Measurements from ENCODE around the gene TFR2. TPM values are rescaled to one million over a fixed set of nuclear protein-coding genes. Genes with fewer than 3 reads are reported as not detected.
A peak's percentile ranks its signal among the peaks of the same experiment; 100 is the strongest.

The TFR2 gene
- total and polyA plus RNA-seq, 2 donors (not counting 3 experiments of a cell fraction or from before 2014, with no cell fraction given) = 0.37 to 0.60 TPM

GRCh38 chr7:100585511-100586265 lies 55.7 kb downstream of the TFR2 start, which contains the start of gene LRCH4:
Gene LRCH4 (minus strand): TSS chr7:100586129. CDS start chr7:100586100, 29 bp downstream.
- peak within 1 kb of the TSS; percentile 86 to 95 (median 93) for H3K4me3 ChIP-seq (replicated peaks in 1 of 3; ENCODE audit: insufficient read depth in 1 of 3, low read depth in 1 of 3, low read length in 3 of 3)
- peaks cover 32% of the 10 kb centered on the region for H3K4me1 ChIP-seq (ENCODE audit: control insufficient read depth, extremely low read depth, insufficient read depth, low read length)
- H3K9me3 ChIP-seq (replicated peaks; ENCODE audit: control insufficient read depth, insufficient read depth, low read length) = no peaks in the 10 kb centered on the region
- no peak for DNase-seq (ENCODE audit: low read depth, low spot score)
- H3K36me3 ChIP-seq (ENCODE audit: control insufficient read depth in 2 of 2, extremely low read depth in 1 of 2, insufficient read depth in 2 of 2, low read length in 2 of 2) = peaks cover 11 to 18% of the 10 kb centered on the region in 2 experiments
- POLR2A ChIA-PET = interaction anchor here (0.6 to 3.6 kb wide), 22 partner anchors 8 to 304 kb away, joined by 3 to 28 read pairs (median 4); partner anchors contain the start of genes GNB2, MOSPD3, PCOLCE and POP7
- no peak for FAIRE-seq
- CTCF ChIA-PET = interaction anchor here (0.7 to 3.3 kb wide), 21 partner anchors 13 to 178 kb away, joined by 3 to 19 read pairs (median 4); partner anchors contain the start of genes GNB2, MOSPD3 and PCOLCE
- no peak for TF ChIP-seq GATA2 (IDR thresholded peaks at IDR 0.05; ENCODE audit: insufficient read depth, insufficient read length, low read depth, low read length)
- TF ChIP-seq POLR2AphosphoS5 (IDR thresholded peaks at IDR 0.05; ENCODE audit: insufficient read depth, low read depth, low read length) = peak; percentile 92
- TF ChIP-seq FOS (IDR thresholded peaks at IDR 0.05; ENCODE audit: borderline replicate concordance, insufficient read depth, low read length) = no peak
- peak; percentile 94 for TF ChIP-seq POLR2A (IDR thresholded peaks at IDR 0.05; ENCODE audit: low read depth, low read length)
- intact Hi-C loops (cut with micrococcal nuclease) = loop anchor here (1.0 to 10.0 kb wide), 8 partner anchors 19 to 279 kb away; partner anchors contain the start of genes AGFG2, GIGYF1, GNB2 and MOSPD3
- BruUV-seq (replicated peaks) = TSS peak; percentile 44
- H3K9me1 ChIP-seq (replicated peaks; ENCODE audit: control insufficient read depth, extremely low read depth, insufficient read depth, low read length) = no peaks in the 10 kb centered on the region
- peaks cover 29% of the 10 kb centered on the region for H3K79me2 ChIP-seq (ENCODE audit: control insufficient read depth, insufficient read depth, low read length)
- no peaks in the 10 kb centered on the region for H4K20me1 ChIP-seq (replicated peaks; ENCODE audit: control insufficient read depth, extremely low read depth, insufficient read depth, low read length)
- dilution Hi-C loops (cut with MboI; ENCODE audit: extremely low pct_ligation_motif_present, low sequenced_read_pairs) = no loop called here
- peak within 1 kb of the TSS; percentile 92 for H3K9ac ChIP-seq (replicated peaks; ENCODE audit: extremely low read depth, insufficient read depth, low read length)
- H3K27ac ChIP-seq (ENCODE audit: insufficient read depth, low read depth, low read length) = peak within 1 kb of the TSS; percentile 65
- peak within 1 kb of the TSS; percentile 95 for H3K4me2 ChIP-seq (ENCODE audit: insufficient read depth, low read length)
- peaks cover 0 to 4% of the 10 kb centered on the region in 2 experiments for H3K27me3 ChIP-seq (ENCODE audit: control insufficient read depth in 2 of 2, insufficient read depth in 2 of 2, low read length in 2 of 2)
- H2AFZ ChIP-seq (ENCODE audit: low read depth, low read length) = peak within 1 kb of the TSS; percentile 86
